Spinal cord (tissue), 10 donors: Measurements from ENCODE around the gene SNX8. TPM values are rescaled to one million over a fixed set of nuclear protein-coding genes. Genes with fewer than 3 reads are reported as not detected.
A peak's percentile ranks its signal among the peaks of the same experiment; 100 is the strongest.

Experiments
- DNase-seq, 6 donors: peaks; one replicate each; pipeline versions ENCODE4 v3.0.0 to v3.0.0-alpha.2; 2013 to 2015; ENCODE audit warnings: low spot score in 6 of 6, low read depth in 4 of 6
- H3K27ac ChIP-seq: one replicate; pipeline ENCODE4 v1.5.1; 2013; ENCODE audit warnings: low read depth, low read length, control low read depth
- H3K27me3 ChIP-seq: one replicate; pipeline ENCODE4 v1.6.1; 2013; ENCODE audit warnings: low read length; ENCODE audit not compliant: control insufficient read depth, insufficient read depth
- H3K36me3 ChIP-seq: one replicate; pipeline ENCODE4 v1.6.1; 2013; ENCODE audit warnings: low read length; ENCODE audit not compliant: control insufficient read depth, insufficient read depth
- H3K4me1 ChIP-seq: one replicate; pipeline ENCODE4 v1.6.1; 2013; ENCODE audit warnings: low read length; ENCODE audit not compliant: control insufficient read depth, insufficient read depth
- H3K4me3 ChIP-seq: one replicate; pipeline ENCODE4 v1.5.1; 2013; ENCODE audit warnings: low read depth, low read length, control low read depth
- H3K9me3 ChIP-seq: one replicate; pipeline ENCODE4 v1.6.1; 2013; ENCODE audit warnings: low read length; ENCODE audit not compliant: control insufficient read depth, insufficient read depth
- WGBS: methylation state at CpG from one replicate; pipeline ENCODE4 v1.1.5; 2013; ENCODE audit warnings: missing lambda C conversion rate; ENCODE audit not compliant: insufficient coverage; 5-methylcytosine and 5-hydroxymethylcytosine counted together
- polyA plus RNA-seq, 2 donors: library from polyadenylated mRNA; unstranded; fragments of 120-200 nt; gene quantifications; one replicate each; pipeline ENCODE4 v1.2.1, GENCODE V29; 2013; ENCODE audit not compliant: insufficient read length in 2 of 2
- total RNA-seq, 2 donors: library from RNA; depleted of rRNA in 1 of 2; stranded (reverse); fragments of 120-200 nt in 1 of 2; fragments of >200 nt in 1 of 2; gene quantifications; one replicate each; pipeline versions ENCODE4 v1.2.3 to v1.2.4, GENCODE V29; 2013 to 2014
- donor health status: healthy.

SNX8 gene
- total and polyA plus RNA-seq, 4 donors, result 12.2 to 36.9 (median 23.9) TPM

- Histone ChIP-seq H3K27me3 (no peaks in the 10 kb centered on the region), H3K4me1 (peaks cover 4% of the 10 kb centered on the region), H3K36me3 (no peaks in the 10 kb centered on the region), H3K27ac (no peak overlapping the region), H3K4me3 (no peak overlapping the region), H3K9me3 (no peaks in the 10 kb centered on the region)
- DNase-seq, result no peak
- 87% methylated on average over 4 of the region's 9 CpGs for WGBS
Observed at GRCh38 chr7:2299870-2300512, 14.2 kb downstream of the SNX8 start.

GRCh38 chr7:2299131-2299829, 15.0 kb downstream of the SNX8 start:
- DNase-seq, result no peak
- Histone ChIP-seq H3K4me1 (peaks cover 4% of the 10 kb centered on the region), H3K9me3 (no peaks in the 10 kb centered on the region), H3K27ac (no peak overlapping the region), H3K4me3 (no peak overlapping the region), H3K27me3 (no peaks in the 10 kb centered on the region), H3K36me3 (no peaks in the 10 kb centered on the region)
- WGBS, result 97% methylated on average over 8 of the region's 18 CpGs

GRCh38 chr7:2296832-2297231, 17.4 kb downstream of the SNX8 start:
- no peaks in the 10 kb centered on the region for H3K27me3 ChIP-seq
- H3K4me3 ChIP-seq, result no peak overlapping the region
- WGBS, result 100% methylated on average over 1 of the region's 6 CpGs
- H3K4me1 ChIP-seq, result peaks cover 4% of the 10 kb centered on the region
- H3K9me3 ChIP-seq, result no peaks in the 10 kb centered on the region
- H3K36me3 ChIP-seq, result no peaks in the 10 kb centered on the region
- H3K27ac ChIP-seq, result no peak overlapping the region
- DNase-seq, result no peak

- no peak overlapping the region for H3K4me3 ChIP-seq
- WGBS, result 71% methylated on average over 1 of the region's 6 CpGs
- H3K4me1 ChIP-seq, result peaks cover 2% of the 10 kb centered on the region
- peak in 1 of 6 donors; percentile 6 for DNase-seq
- H3K9me3 ChIP-seq, result no peaks in the 10 kb centered on the region
- no peak overlapping the region for H3K27ac ChIP-seq
- no peaks in the 10 kb centered on the region for H3K36me3 ChIP-seq
- H3K27me3 ChIP-seq, result no peaks in the 10 kb centered on the region
Observed at GRCh38 chr7:2295936-2296620, 18.2 kb downstream of the SNX8 start.

- Histone ChIP-seq H3K27ac (no peak overlapping the region), H3K36me3 (peaks cover 3% of the 10 kb centered on the region), H3K27me3 (no peaks in the 10 kb centered on the region), H3K4me3 (no peak overlapping the region), H3K4me1 (no peaks in the 10 kb centered on the region), H3K9me3 (no peaks in the 10 kb centered on the region)
- no peak for DNase-seq
- 91% methylated on average over 4 of the region's 6 CpGs for WGBS
Observed at GRCh38 chr7:2290877-2291276, 23.4 kb downstream of the SNX8 start.

GRCh38 chr7:2289621-2290020, 24.6 kb downstream of the SNX8 start:
- no peak for DNase-seq
- H3K27ac ChIP-seq, result no peak overlapping the region
- WGBS, result 98% methylated on average over 11 of the region's 13 CpGs
- peaks cover 3% of the 10 kb centered on the region for H3K36me3 ChIP-seq
- H3K27me3 ChIP-seq, result no peaks in the 10 kb centered on the region
- H3K9me3 ChIP-seq, result no peaks in the 10 kb centered on the region
- H3K4me3 ChIP-seq, result no peak overlapping the region
- no peaks in the 10 kb centered on the region for H3K4me1 ChIP-seq

- 80% methylated on average over 18 of the region's 20 CpGs for WGBS
- Histone ChIP-seq H3K36me3 (peaks cover 3% of the 10 kb centered on the region), H3K27me3 (no peaks in the 10 kb centered on the region), H3K27ac (no peak overlapping the region), H3K4me3 (no peak overlapping the region), H3K4me1 (no peaks in the 10 kb centered on the region), H3K9me3 (no peaks in the 10 kb centered on the region)
- DNase-seq, result peak in 2 of 6 donors; percentile 74 to 95
Observed at GRCh38 chr7:2289111-2289586, 25.1 kb downstream of the SNX8 start.

GRCh38 chr7:2288503-2288902, 25.7 kb downstream of the SNX8 start:
- Histone ChIP-seq H3K4me3 (no peak overlapping the region), H3K27ac (no peak overlapping the region)
- DNase-seq, result no peak

GRCh38 chr7:2287745-2288144, 26.5 kb downstream of the SNX8 start:
- Histone ChIP-seq H3K27ac (no peak overlapping the region), H3K27me3 (no peaks in the 10 kb centered on the region), H3K9me3 (no peaks in the 10 kb centered on the region), H3K4me1 (no peaks in the 10 kb centered on the region), H3K36me3 (peaks cover 7% of the 10 kb centered on the region), H3K4me3 (no peak overlapping the region)
- no peak for DNase-seq
- WGBS, result 100% methylated on average over 2 of the region's 8 CpGs

More at GRCh38 chr7:2288503-2288902, 25.7 kb downstream of the SNX8 start:
- Histone ChIP-seq H3K27me3 (no peaks in the 10 kb centered on the region), H3K36me3 (peaks cover 3% of the 10 kb centered on the region), H3K9me3 (no peaks in the 10 kb centered on the region), H3K4me1 (no peaks in the 10 kb centered on the region)
- 94% methylated on average over 7 of the region's 8 CpGs for WGBS
